HUES48 (cell line): ENCODE results near the gene NUDT16L1.

Source experiments
- H3K27ac ChIP-seq: one replicate; pipeline ENCODE4 v1.7.0; 2013; ENCODE audit warnings: low read depth, low read length, inconsistent platforms
- H3K27me3 ChIP-seq: 2 replicates; pipeline ENCODE4 v1.6.1; 2013; ENCODE audit warnings: mild to moderate bottlenecking, low read length; ENCODE audit not compliant: control insufficient read depth, insufficient read depth
- H3K36me3 ChIP-seq: 2 replicates; pipeline ENCODE4 v1.6.1; 2013; ENCODE audit warnings: low read length; ENCODE audit not compliant: control insufficient read depth, insufficient read depth
- H3K4me1 ChIP-seq: 2 replicates; pipeline ENCODE4 v1.6.1; 2013; ENCODE audit warnings: mild to moderate bottlenecking, low read length; ENCODE audit not compliant: control insufficient read depth, insufficient read depth
- H3K4me3 ChIP-seq: 2 replicates; pipeline ENCODE4 v1.5.1; 2013; ENCODE audit warnings: mild to moderate bottlenecking, low read depth, low read length
- H3K9ac ChIP-seq: 2 replicates; pipeline ENCODE4 v1.6.1; 2013; ENCODE audit warnings: mild to moderate bottlenecking, low read depth, low read length, moderate library complexity
- H3K9me3 ChIP-seq: 2 replicates; pipeline ENCODE4 v1.6.1; 2013; ENCODE audit warnings: low read length; ENCODE audit not compliant: control insufficient read depth, insufficient read depth

Gene NUDT16L1

DNA sequence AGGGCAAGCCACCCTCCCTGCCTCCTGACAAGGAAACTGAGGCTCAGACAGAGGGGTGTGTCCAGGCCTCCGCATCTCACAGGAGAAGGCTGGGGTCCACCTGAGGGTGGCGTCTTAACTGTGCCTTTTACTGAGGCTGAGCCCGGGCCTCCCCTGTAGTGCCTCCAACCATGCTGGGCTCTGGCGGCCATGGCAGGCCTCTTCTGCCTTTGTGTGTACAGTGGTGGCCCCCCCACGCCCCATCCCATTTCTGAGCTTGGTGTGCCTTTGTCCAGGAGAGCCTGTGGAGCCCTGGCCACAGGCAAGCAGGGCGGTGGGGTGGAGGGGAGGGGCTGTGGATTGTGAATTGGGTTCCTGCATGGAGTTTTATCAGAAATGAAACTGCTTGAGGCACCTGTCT, 37.6 kb upstream of the NUDT16L1 start:
- no peak overlapping the region for H3K9ac ChIP-seq
- no peak overlapping the region for H3K27ac ChIP-seq
- H3K9me3 ChIP-seq, result no peaks in the 10 kb centered on the region
- H3K4me1 ChIP-seq, result no peaks in the 10 kb centered on the region
- peaks cover 67% of the 10 kb centered on the region for H3K36me3 ChIP-seq
- H3K27me3 ChIP-seq, result no peaks in the 10 kb centered on the region
- H3K4me3 ChIP-seq, result no peak overlapping the region

DNA sequence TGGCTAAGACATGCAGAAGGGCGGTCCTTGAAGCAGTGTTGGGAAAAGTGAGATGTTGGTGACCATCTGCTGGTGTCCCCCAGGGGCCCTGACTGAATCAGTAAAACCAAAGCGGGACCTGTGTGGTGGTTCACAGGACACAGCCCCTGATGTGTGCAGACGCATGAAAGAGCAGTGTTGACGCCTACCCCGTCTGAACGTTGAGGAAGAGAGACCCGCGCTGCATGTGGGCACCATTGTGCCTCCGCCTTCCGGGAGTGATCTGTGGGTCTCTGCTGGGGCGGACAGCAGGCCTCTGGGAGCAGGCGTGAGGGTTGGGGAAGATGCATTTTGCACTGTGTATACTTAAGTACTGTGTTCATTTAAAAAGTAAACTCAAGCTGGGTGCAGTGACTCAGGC, 37.1 kb upstream of the NUDT16L1 start:
- Histone ChIP-seq H3K36me3 (peaks cover 63% of the 10 kb centered on the region), H3K9ac (no peak overlapping the region)

DNA sequence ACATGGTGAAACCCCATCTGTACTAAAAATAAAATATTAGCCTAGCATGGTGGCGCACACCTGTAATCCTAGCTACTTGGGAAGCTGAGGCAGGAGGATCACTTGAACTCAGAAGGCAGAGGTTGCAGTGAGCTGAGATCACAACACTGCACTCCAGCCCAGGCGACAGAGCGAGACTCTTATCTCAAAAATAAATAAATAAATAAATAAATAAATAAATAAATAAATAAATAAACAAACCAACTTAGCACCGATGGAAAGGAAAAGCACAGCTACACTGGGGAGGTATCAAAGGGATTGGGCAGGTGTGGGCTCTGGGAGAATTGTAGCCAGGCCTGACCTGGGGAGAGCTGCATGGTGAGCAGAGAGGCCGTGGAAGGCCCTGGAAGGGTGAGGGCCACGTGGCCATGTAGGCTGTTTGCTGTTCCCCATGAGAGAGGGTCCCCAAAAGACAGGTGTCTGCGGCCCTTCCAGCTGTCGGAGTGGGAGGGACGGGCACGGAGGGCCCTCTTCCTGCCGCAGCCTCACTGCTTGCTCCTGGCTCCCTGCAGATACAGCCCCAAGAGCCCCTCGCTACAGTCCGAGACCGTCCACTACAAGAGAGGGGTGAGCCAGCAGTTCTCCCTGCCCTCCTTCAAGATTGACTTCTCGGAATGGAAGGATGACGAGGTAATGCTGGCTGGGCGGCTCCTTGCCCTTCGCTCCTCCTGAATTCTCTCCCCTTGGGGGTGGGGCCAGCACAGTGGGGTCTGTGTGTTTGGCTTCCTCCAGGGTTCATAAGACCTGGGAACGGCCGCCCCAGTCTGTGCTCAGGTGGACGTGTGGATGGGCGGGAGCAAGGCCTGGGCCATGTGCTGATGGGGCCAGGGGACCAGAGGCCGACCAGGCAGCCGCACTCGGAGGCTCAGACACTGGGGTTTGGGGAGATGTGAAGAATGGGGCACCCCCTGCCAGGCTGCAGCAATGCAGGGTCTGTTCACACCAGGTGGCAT, 36.4 kb upstream of the NUDT16L1 start:
- no peak overlapping the region for H3K27ac ChIP-seq
- H3K36me3 ChIP-seq, result peaks cover 55% of the 10 kb centered on the region
- no peaks in the 10 kb centered on the region for H3K9me3 ChIP-seq
- no peaks in the 10 kb centered on the region for H3K4me1 ChIP-seq
- no peak overlapping the region for H3K9ac ChIP-seq
- no peak overlapping the region for H3K4me3 ChIP-seq
- no peaks in the 10 kb centered on the region for H3K27me3 ChIP-seq

More for the DNA sequence above, 37.1 kb upstream of the NUDT16L1 start:
- no peaks in the 10 kb centered on the region for H3K4me1 ChIP-seq
- no peaks in the 10 kb centered on the region for H3K27me3 ChIP-seq
- H3K27ac ChIP-seq, result no peak overlapping the region
- no peaks in the 10 kb centered on the region for H3K9me3 ChIP-seq
- H3K4me3 ChIP-seq, result no peak overlapping the region

DNA sequence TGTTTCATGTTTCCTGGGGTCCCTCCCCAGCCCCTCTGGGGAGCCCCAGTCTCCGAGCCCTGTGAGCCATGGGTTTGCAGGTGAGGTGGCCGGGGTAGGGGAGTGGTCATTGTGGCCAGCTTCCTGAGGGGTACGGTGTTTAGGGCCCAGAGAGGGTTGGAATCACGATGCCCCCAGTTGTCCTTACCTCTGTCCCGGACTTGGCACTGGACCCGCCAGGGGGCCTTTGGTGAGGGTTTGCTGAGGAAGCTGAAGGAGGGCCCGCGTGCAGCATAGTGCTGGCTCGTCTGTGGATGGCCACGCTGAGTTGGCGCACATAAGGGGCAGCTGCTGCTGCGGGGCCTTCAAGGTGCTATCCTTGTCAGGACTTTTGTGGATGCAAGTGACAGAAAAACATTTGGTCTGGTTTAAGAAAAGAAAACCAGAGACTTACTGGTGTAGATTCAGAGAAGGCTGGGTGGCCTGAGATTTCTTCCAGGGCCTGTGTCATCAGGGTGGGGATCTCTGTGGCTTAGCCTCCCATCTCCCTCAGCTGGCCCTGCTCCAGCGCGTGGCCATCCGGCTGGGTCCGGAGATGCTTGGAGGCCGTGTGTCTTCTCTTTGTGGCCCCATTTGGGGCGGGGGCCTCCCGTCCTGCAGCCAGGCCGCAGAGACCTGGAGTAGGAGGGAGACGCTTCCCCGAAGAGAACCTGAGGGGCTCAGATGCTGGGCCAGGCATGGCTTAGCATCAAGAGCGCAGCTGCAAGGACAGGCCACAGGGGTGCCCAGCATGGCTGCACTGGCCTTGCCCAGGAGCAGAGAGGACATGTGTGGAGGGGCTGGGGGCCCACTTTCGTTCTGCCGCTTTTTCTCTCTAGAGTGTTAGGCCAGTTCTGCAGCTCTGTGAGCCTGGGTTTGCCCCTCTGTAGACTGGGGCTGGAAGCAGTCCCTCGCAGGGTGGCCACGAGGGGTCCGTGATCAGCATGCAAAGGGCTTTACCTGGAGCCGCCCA, 33.7 kb upstream of the NUDT16L1 start:
- no peak overlapping the region for H3K9ac ChIP-seq
- H3K27me3 ChIP-seq, result no peaks in the 10 kb centered on the region
- no peaks in the 10 kb centered on the region for H3K4me1 ChIP-seq
- peaks cover 49% of the 10 kb centered on the region for H3K36me3 ChIP-seq
- H3K4me3 ChIP-seq, result no peak overlapping the region
- H3K27ac ChIP-seq, result no peak overlapping the region
- no peaks in the 10 kb centered on the region for H3K9me3 ChIP-seq

DNA sequence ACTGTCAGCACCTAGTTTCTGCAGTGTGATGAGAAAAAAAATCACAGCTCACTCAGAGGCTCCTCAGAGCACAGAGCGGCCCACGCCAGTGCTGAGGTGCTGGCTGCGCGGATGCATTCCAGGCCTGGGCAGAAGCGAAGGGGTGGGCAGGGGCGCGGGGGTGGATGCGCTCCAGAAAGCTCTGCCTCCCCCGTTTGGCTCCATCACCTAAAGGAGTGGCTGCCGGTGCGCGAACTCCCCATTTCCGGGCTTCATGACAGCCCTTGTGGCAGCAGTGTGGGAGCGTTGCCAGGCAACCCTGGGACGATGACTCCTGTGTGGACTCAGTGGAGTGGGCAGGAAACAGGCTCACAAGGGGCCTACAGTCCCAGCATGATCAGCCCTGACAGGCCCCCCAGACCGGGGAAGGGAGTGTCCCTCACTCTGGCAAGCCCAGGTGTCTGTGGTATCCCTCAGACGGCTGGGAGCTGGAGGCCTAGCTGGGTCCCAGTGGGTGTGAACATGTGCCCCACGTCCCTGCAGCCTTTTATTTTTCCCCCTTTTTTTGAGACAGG, 32.8 kb upstream of the NUDT16L1 start:
- Histone ChIP-seq H3K4me3 (no peak overlapping the region), H3K9me3 (no peaks in the 10 kb centered on the region), H3K4me1 (no peaks in the 10 kb centered on the region), H3K9ac (no peak overlapping the region), H3K27ac (no peak overlapping the region), H3K27me3 (no peaks in the 10 kb centered on the region), H3K36me3 (peaks cover 45% of the 10 kb centered on the region)

DNA sequence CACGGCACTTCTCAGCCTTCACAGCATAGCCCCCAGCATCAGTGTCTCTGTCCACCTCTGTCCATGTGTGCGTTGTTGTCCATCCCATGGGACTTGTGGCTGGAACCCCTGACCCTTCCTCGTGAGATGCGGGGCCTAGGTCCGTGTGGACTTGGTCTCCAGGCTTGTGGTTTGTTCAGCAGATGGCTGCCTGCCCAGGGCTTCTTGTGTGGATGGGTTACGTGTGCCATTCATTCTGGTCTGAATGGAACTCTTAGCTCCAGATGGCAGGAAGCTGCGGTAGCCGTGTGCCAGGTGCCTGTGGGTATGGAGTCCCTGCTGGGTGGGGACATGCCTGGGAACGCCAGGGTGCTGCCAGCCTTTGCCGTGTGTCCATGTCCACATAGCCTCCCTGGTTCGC, 31.7 kb upstream of the NUDT16L1 start:
- Histone ChIP-seq H3K9ac (no peak overlapping the region), H3K27ac (no peak overlapping the region), H3K36me3 (peaks cover 46% of the 10 kb centered on the region), H3K4me3 (no peak overlapping the region), H3K27me3 (no peaks in the 10 kb centered on the region), H3K4me1 (no peaks in the 10 kb centered on the region), H3K9me3 (no peaks in the 10 kb centered on the region)

DNA sequence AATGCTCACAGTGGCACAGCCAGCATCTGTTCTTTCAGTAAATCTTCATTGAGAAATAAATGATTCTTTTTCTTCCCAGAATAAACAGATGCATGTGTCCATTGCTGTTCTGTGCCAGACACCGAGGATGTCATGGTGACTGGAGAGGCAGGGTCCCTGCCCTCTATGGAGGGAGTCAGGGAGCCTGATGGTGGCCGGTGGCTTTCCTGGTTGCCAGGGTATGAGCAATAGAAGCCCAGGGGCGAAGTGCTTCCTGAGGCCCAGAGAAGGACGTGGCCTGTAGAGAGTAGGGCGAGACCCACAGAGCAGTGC, 29.9 kb upstream of the NUDT16L1 start:
- H3K9me3 ChIP-seq, result no peaks in the 10 kb centered on the region
- peaks cover 50% of the 10 kb centered on the region for H3K36me3 ChIP-seq
- H3K4me1 ChIP-seq, result no peaks in the 10 kb centered on the region
- no peak overlapping the region for H3K4me3 ChIP-seq
- H3K27ac ChIP-seq, result no peak overlapping the region
- no peak overlapping the region for H3K9ac ChIP-seq
- H3K27me3 ChIP-seq, result no peaks in the 10 kb centered on the region

DNA sequence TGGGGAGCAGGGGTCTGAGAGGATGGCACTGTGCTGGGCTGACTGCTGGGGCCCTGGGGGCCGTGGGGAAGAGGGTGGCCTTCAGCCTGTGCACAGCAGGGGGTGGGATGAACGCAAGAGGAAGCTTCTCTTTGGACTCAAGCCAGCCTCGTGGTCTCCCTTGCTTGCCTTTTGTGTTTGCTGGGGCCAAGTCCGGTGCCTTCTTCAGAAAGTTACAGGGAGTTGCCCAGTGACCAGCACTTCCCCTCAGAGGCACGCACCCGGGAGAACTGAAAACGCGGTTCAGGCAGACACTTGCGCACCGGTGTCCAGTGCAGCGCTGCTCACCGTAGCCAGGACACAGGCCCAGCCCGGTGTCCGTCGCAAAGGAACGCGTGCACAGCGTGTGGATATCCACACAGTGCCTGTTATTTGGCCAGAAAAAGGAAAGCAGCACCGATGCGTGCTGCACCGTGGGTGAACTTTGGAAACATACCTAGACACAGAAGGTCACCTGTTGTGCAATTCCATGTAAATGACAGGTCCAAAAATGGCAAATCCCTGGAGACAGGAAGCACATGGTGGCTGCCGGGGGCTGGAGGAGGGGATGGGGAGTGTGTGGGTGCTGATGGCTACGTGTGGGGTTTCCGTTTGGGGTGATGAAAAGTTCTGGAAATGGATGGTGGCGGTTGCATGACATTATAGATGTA, 29.4 kb upstream of the NUDT16L1 start:
- Histone ChIP-seq H3K27me3 (no peaks in the 10 kb centered on the region), H3K27ac (no peak overlapping the region), H3K4me1 (no peaks in the 10 kb centered on the region), H3K4me3 (no peak overlapping the region), H3K9me3 (no peaks in the 10 kb centered on the region), H3K36me3 (peaks cover 51% of the 10 kb centered on the region), H3K9ac (no peak overlapping the region)

DNA sequence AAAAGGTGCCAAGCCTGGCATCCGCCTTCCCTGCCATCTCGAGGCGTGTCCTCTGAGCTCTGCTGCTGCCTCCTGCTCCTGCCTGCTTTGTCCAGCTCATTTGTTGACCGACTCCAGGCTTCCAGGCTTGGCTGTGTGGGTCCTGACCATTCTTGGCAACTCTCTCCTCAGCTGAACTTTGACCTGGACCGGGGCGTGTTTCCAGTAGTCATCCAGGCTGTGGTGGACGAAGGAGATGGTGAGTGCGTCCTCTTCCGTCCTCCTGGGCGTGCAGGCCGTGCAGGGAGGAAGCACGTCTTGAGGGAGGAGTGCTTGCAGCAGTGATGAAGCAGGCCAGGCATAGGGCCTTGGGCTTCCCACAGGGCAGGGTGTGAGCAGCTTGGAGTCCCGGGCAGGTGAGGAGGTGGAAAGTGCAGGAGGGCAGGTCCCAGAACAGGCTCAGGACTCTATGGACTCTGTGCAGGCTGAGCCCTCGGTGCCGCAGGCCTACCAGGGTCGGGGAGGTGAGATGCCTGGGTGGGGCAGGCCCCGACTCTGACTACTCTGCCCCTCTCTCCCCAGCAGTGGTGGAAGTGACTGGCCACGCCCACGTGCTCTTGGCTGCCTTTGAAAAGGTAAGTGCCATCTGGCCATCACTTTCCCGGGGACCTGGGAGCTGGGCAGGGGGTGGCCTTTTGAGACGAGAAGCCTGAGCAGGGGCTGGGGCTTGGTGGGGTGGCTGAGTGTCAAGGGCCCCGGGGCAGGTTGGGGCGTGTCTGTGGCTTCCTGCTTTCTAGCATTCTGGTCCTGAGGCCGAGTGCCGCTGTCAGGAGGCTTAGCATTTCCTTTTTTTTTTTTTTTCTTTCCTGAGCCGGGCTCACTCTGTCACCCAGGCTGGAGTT, 28.6 kb upstream of the NUDT16L1 start:
- no peaks in the 10 kb centered on the region for H3K4me1 ChIP-seq
- no peaks in the 10 kb centered on the region for H3K27me3 ChIP-seq
- no peak overlapping the region for H3K9ac ChIP-seq
- H3K36me3 ChIP-seq, result peaks cover 59% of the 10 kb centered on the region
- no peaks in the 10 kb centered on the region for H3K9me3 ChIP-seq
- H3K4me3 ChIP-seq, result no peak overlapping the region
- no peak overlapping the region for H3K27ac ChIP-seq
